SK-N-MC (cell line): ENCODE data around the gene MRGPRF.

Experiments
- DNase-seq: peaks from one replicate; pipeline ENCODE4 v3.0.0-alpha.2; 2011; ENCODE audit warnings: low read depth, low spot score
- H3K27ac ChIP-seq: fragments of 200-600 bp; sonication (generic); 2 replicates; pipeline ENCODE4 v1.5.1; 2016; ENCODE audit warnings: mixed run types
- H3K36me3 ChIP-seq: fragments of 200-600 bp; sonication (generic); 2 replicates; pipeline ENCODE4 v1.6.1; 2017; ENCODE audit warnings: antibody characterized with exemption, low read length, mixed read lengths; ENCODE audit not compliant: insufficient read depth
- H3K4me3 ChIP-seq: fragments of 200-600 bp; sonication (generic); 2 replicates; pipeline ENCODE4 v1.5.1; 2016
- H3K9ac ChIP-seq: fragments of 200-600 bp; sonication (generic); 2 replicates; pipeline ENCODE4 v1.8.0; 2017; ENCODE audit warnings: mixed run types, mixed read lengths; ENCODE audit not compliant: insufficient read length
- H3K9me3 ChIP-seq: fragments of 200-600 bp; sonication (generic); 2 replicates; pipeline ENCODE4 v1.6.1; 2017; ENCODE audit warnings: low read depth, mild to moderate bottlenecking, antibody characterized with exemption, low read length, moderate library complexity, mixed read lengths
- EZH2 ChIP-seq: fragments of 200-600 bp; sonication (generic); IDR thresholded peaks from one replicate; pipeline ENCODE4 v1.6.1; 2017; ENCODE audit warnings: antibody characterized with exemption
- FOXP2 ChIP-seq: optimal IDR thresholded peaks from 2 replicates; pipeline ENCODE3; 2011; ENCODE audit warnings: mild to moderate bottlenecking, moderate library complexity; ENCODE audit not compliant: insufficient read depth; ENCODE audit errors: extremely low read length, control extremely low read depth
- POLR2AphosphoS5 ChIP-seq: IDR thresholded peaks from 2 replicates; pipeline ENCODE4 v1.6.1; 2012; ENCODE audit warnings: mild to moderate bottlenecking, low read depth, low read length, borderline replicate concordance

Gene MRGPRF

DNA sequence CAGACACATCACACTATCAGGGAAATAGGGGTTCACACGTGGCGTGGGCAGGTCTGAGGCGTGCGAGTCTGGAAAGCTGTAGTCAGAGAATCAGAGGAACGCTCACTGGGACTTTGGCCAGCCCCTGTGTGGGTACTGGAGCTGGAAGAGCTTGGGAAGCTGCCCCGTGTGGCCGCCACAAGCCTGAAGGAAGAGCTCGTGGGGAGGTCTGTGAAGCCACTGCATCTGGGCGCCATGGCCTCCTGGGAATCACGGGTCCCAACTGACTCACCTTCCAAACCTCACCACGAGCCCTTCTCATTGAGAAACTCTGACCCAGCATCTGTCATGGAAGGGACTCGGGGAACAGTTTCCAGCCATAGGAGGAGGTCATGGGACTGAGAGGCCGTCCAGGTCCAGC, 5.9 kb upstream of the MRGPRF start:
- no peak for DNase-seq
- Histone ChIP-seq H3K9ac (no peak overlapping the region), H3K27ac (no peak overlapping the region), H3K36me3 (no peaks in the 10 kb centered on the region), H3K9me3 (no peaks in the 10 kb centered on the region), H3K4me3 (no peak overlapping the region)
- TF ChIP-seq EZH2 (no peak), FOXP2 (no peak), POLR2AphosphoS5 (no peak)

DNA sequence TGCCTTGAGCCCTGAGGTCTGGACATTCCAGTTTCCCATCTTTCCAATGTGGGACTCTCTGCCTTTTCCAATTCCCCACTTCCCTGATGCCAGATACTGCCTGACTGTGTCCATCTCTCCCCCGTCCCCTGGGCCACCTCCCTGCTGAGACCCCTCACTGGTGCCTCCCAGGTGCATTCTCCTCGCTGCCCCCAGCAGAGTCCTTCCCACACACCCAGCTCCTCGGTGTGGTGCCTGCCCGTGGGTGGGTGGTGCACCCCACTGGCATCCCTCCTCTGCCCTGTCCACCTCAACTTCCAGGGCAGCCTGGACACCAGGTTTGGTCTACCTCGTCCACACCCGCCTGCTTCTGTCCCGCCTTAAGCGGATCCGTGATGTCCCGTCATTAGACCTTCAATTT, 4.9 kb upstream of the MRGPRF start:
- Histone ChIP-seq H3K27ac (no peak overlapping the region), H3K9me3 (no peaks in the 10 kb centered on the region), H3K9ac (no peak overlapping the region), H3K4me3 (no peak overlapping the region), H3K36me3 (no peaks in the 10 kb centered on the region)
- TF ChIP-seq FOXP2 (no peak), EZH2 (no peak)
- no peak for DNase-seq

DNA sequence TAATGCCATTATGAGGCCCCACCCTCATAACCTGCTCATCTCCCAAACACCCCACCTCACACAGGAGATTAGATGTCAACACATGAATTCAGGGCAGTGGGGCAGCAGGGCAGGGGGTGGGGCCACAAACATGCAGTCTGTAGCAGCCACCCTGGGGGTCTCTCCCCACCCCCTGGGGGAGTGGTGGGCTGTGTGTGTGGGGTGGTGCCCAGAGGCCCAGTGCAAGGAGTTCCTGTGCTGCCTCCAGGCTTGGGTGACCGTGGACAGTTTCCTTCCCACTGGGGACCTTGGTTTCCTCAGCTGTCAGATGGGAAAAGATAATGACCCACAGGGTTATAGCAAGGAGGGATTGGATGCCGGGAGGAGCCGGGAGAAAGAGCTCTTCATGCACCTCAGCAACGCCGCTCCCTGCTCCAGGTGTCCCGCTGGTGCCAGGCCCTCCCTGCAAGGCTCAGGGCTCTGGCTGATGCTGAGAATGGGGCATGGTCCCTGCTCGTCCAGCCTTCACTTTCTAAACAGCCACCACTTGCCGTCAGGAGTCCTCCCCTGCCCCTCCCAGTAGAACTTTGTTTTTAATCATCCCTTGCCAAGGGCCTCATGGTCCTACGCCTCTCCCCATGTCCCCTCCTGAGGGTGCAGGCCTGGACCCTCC, 2.0 kb upstream of the MRGPRF start:
- no peak for DNase-seq
- no peak overlapping the region for H3K4me3 ChIP-seq
- no peaks in the 10 kb centered on the region for H3K9me3 ChIP-seq
- H3K9ac ChIP-seq, result no peak overlapping the region
- H3K27ac ChIP-seq, result 0 out of 2 replicates have a peak overlapping the region, but pooled peaks have one; percentile 71
- H3K36me3 ChIP-seq, result no peaks in the 10 kb centered on the region
- TF ChIP-seq FOXP2 (no peak), EZH2 (no peak), POLR2AphosphoS5 (no peak)

DNA sequence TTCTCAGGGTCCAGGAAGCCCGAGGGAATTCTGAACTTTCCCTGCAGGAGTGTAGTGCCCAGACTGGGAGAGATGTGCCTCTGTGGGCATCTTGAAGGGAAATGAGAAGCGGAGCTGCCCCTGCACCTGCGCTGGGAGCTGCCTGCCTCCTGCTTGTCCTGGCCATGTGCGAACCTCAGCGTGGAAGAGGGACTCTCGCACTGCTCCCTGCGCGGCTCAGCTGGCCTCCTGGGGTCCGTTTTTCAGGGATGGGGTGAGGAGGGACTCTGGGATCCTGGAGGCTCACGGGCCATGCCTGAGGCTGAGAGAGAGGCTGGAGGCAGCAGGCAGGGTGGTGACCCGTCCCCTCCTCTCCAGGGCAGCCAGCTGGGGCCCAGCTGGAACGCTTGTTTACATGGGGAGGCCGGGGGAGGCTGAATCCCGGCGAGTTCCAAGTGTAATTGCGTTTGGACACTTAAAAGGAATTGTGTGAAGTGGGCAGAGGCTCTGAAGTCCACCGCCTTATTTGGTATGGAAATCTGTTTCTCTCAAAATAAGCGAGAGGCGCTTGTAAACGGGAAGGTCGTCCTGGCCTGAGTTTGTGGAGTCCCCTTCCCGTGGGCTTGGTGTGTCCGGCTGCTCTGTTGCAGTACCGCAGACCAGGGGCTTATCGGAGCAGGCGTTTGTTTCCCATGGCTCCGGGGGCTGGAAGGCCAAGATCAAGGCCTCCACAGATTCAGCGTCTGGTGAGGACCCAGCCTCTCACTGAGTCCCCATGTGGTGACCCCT, 1.2 kb upstream of the MRGPRF start:
- no peak for DNase-seq
- H3K9me3 ChIP-seq, result no peaks in the 10 kb centered on the region
- peak; percentile 52 for TF ChIP-seq FOXP2
- TF ChIP-seq EZH2, result no peak
- peak overlapping the region; percentile 71; the same call in 1 of the 2 replicates for H3K27ac ChIP-seq
- peak overlapping the region; percentile 73 for H3K4me3 ChIP-seq
- no peaks in the 10 kb centered on the region for H3K36me3 ChIP-seq
- peak overlapping the region; percentile 37 for H3K9ac ChIP-seq

DNA sequence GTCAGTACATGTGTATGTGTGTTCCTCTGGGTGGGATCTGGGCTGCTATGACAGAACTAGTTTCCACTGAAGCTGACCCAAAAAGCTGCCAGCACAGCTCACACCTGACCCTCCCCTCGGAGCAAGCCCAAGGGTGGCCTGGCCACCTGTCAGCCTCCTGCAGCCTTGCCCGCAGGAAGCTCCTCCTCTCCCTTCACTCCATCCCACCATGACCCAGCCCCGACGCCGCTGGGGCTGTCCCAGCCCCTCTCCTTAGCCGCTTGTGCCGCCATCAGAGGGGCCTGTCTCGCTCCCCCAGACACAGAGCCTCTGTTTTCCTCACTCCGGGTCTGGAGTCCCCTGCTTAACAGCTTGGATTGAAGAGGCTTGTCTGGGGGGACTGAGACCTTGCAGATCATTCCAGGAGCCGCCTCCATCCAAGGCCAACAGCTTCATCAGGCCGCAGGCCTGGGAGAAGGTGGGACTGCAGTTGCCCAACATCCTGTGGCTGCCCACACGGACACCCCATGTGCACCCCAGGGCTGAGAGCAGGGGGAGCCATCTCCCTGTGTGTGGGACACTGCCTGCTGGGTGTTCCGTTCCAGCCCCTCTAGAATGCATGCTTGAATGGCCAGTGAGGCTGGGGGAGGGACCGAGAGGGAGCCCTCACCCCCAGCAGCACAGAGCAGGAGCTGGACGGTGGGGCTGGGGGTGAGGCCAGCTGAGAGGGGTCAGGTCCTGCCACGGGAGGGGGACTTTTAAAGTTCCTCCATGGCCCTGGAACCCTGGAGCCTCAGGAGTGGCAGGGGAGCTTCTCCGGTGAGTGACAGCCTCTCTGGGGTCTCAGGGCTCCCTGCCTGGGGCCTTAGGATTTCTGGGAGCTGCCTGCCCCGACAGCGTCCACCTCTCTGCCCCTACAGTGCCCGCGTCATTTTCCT, 696 bp downstream of the MRGPRF start:
- no peak for DNase-seq
- peak overlapping the region; percentile 47 for H3K9ac ChIP-seq
- H3K36me3 ChIP-seq, result no peaks in the 10 kb centered on the region
- no peak for TF ChIP-seq EZH2
- no peak for TF ChIP-seq FOXP2
- no peak for TF ChIP-seq POLR2AphosphoS5
- no peaks in the 10 kb centered on the region for H3K9me3 ChIP-seq
- peak overlapping the region; percentile 26; the same call in 1 of the 2 replicates for H3K27ac ChIP-seq
- peak overlapping the region; percentile 73 for H3K4me3 ChIP-seq

DNA sequence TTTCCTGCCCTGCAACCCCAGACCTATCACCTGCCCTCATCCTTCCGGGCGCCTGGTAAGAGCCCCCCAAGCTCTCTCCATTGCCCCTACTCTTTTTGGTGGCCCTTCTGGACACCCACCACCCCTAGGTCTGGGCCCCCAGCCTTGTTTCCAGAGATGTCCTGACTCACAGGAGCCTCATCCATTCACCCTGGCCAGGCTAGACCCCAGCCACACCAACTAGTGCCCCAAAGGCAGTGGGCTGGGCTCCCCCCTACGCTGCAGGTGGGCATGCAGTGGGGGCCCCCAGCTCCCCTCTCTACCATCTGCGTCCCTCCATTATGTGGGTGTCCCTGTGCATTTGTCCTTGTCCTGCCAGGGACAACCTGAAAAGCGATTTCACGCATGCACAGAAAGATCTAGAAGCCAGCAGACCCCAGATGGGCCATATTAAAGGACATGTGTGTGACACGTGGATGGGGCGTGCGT, 1.4 kb downstream of the MRGPRF start:
- no peak overlapping the region for H3K9ac ChIP-seq
- TF ChIP-seq EZH2 (no peak), FOXP2 (no peak), POLR2AphosphoS5 (no peak)
- no peak overlapping the region for H3K27ac ChIP-seq
- H3K9me3 ChIP-seq, result no peaks in the 10 kb centered on the region
- no peak overlapping the region for H3K4me3 ChIP-seq
- no peaks in the 10 kb centered on the region for H3K36me3 ChIP-seq
- no peak for DNase-seq

DNA sequence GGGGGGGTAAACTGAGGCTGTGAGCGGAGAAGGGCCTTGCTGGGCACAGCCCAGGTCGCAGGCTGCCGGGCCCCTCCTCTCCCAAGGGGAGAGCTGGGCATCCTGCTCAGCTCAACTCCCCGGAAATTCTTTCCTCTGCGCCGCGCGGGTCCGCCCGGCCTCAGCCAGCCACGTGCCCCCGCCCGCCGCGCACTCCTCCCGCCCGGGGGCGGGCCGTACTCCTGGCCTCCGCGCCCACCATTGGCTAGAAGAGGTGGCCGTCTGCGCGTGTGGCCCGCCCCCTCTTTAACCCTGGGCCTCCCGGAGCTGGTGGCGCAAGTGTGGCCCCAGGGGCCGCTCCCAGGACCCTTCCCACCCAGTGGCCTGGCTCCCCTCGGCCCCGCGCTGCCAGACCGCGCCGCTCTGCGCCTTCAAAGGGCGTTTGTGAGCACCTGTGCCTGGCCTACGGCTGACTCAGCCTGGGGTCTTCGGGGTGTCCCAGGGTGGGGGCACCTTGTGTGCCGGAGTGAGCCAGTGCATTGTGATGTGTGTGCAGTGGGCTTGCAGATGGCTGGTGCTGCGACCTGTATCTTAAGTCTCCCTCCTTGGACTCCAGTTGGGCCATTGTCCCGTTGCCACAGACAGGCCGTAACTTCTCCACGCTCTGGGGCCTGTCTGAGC, 2.0 kb downstream of the MRGPRF start:
- Histone ChIP-seq H3K36me3 (no peaks in the 10 kb centered on the region), H3K4me3 (no peak overlapping the region), H3K9ac (no peak overlapping the region), H3K27ac (no peak overlapping the region), H3K9me3 (no peaks in the 10 kb centered on the region)
- no peak for TF ChIP-seq FOXP2
- no peak for DNase-seq
